GM19467 (cell line): Measurements from ENCODE around the gene RAB35.

ENCODE experiments used
- ATAC-seq: cut with Tn5 transposase; IDR thresholded peaks from one replicate; pipeline ENCODE4 v1.9.1; 2021; ENCODE audit warnings: mild to moderate bottlenecking, moderate library complexity; ENCODE audit not compliant: unreplicated experiment

Gene RAB35

GRCh38 chr12:120090206-120090605, 26.3 kb downstream of the RAB35 start:
- no peak for ATAC-seq

GRCh38 chr12:120089796-120090195, 26.8 kb downstream of the RAB35 start:
- no peak for ATAC-seq

DNA sequence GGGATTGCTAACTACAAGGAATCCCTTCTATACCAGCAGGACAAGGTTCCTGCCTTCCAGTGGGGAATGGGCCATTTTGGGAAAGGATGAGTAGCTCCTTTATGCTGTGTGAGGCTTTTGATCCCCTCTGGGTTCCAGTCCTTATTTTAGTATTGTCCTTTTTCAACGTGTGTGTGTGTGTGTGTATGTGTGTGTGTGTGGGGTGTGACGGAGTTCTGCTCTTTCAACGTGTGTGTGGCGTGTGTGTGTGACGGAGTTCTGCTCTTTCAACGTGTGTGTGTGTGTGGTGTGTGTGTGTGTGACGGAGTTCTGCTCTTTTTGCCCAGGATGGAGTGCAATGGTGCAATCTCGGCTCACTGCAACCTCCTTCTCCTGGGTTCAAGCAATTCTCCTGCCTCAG, 27.4 kb downstream of the RAB35 start:
- no peak for ATAC-seq

GRCh38 chr12:120086801-120087621, 29.5 kb downstream of the RAB35 start:
- peak; percentile 96 for ATAC-seq

GRCh38 chr12:120085920-120086645, 30.5 kb downstream of the RAB35 start:
- no peak for ATAC-seq

DNA sequence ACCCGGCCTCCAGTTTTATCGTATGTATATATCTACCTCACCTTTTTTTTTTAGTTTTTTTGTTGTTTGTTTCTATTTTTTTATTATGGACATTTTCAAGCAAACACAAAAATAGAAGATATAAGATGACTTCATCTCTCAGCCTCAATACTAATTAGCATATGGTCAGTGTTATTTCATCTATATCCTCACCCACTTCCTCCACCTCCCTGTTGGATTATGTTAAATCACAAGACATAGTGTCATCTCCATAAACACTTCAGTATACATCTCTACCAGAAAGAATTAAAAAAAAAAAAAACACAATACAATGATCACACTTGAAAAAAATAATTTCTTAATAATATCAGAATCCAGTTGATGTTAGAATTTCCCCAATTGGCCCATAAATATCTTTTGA, 34.9 kb downstream of the RAB35 start:
- no peak for ATAC-seq

GRCh38 chr12:120079411-120080400, 36.8 kb downstream of the RAB35 start:
- no peak for ATAC-seq

GRCh38 chr12:120078868-120079267, 37.7 kb downstream of the RAB35 start:
- no peak for ATAC-seq

DNA sequence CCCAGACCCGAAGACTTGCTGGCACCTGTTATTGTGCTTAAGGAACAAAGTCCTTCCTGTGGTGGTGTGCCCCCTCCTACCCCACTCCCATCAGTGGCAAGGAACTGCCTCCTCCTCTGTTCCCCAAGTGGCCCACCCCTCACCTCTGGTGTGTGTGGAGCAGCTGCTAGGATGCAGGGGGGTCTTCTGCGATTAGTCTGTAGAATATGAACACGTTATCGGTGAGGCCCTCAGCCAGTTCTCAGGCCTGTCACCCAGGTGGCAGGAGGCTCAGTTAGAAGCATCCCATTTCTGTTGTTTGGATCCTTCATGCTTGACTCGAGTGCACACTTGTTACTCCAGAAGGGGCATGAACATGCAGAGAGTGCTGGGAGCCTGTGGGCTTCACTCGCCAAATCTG, 39.3 kb downstream of the RAB35 start:
- no peak for ATAC-seq

DNA sequence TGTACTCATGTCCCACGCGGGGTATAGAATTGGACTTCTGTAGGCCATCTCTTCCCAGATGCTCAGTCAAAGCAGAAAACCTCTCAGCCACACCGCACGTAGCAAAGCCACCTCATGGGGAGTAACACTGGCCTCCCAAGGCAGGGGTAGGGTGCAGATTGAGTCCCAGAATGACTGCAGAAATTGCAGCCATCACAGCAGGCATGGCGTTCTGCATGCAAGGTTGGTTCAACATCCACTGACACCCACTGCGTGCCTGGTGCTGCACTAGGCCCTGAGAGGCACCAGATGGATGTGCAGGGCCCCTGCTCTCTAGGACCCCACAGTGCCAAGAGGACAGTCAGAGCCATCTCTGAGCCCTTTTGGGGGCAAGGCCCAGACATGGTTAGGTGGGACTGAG, 39.9 kb downstream of the RAB35 start:
- ATAC-seq: no peak

GRCh38 chr12:120075034-120075616, 41.4 kb downstream of the RAB35 start:
- no peak for ATAC-seq

- ATAC-seq: no peak
These were observed 43.9 kb downstream of the RAB35 start for GRCh38 chr12:120072472-120073249.

- ATAC-seq: no peak
These were observed 45.0 kb downstream of the RAB35 start for GRCh38 chr12:120071493-120072020.

- no peak for ATAC-seq
These were observed 47.3 kb downstream of the RAB35 start for GRCh38 chr12:120069278-120069677.

DNA sequence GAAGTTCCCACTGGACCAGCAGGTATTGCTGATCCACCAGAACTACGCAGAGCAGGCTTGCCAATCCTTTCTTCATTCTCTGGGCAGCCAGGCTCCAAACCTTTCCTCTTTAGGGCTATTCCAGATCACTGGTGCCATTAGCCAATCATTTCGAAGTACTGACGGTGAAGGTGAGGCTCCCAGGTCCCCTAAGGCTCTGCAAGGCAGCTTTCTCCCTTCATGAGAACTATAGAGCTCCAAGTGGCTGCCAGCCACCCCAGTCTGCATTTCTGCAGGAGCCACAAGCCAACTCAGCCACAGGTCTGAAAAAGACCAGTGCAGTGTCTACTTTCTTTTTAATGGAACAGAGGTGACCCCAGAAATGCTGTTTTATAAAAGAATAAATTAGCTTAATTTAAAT, 48.7 kb downstream of the RAB35 start:
- no peak for ATAC-seq

DNA sequence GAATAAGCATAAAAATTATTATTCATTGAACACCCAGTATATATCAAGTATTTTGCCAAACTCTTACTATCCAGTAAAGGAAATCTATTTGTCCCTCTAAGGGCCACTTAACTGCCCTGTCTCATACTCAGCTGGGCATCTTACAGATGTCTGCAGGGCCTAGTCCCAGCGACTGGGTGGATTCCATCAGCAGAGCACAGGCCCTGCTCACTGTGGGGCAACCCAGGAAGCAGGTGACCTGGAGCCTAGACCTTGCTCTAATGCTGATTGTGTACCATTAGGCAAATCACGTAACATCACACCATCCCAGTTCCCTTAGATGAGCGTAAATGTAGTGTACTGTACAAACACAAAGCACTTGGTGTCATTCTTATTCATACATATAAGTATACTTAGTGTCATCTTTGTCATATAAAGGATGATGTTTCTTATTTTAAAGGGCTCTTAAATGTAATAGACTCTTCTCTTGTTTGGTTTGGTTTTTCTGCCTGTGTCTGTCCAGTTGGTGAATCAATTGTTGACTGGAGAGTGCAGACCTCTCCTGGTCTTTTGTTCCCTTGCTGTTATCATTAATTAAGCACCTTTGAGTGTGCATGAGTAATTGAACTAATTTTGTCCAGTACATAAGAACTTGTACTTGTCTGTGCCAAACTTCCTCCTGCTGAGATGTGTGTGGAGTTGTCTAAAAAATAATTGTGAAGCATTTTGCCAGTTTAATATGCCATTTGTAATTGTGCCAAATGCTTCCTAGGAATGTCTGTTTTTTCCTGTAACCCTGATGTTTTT, 49.3 kb downstream of the RAB35 start:
- ATAC-seq: no peak

DNA sequence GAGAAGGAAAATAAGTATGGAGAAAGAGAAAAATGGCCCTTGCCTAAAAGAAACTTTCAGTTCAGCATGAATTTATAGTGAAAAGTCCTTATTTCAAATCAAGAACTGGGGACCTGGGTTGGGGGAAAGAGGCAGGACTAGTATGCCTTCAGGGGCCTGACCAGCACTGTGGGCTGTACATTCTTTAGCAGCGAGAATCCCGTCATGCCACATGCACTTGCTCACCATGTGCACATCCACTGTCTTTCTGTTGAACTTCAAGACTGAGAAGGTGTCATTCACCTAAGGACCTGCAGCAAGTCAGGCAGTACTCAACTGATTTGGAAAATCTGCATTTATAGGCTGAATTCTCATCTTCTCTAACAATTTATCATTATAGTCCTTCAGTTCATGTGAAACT, 50.2 kb downstream of the RAB35 start:
- no peak for ATAC-seq

DNA sequence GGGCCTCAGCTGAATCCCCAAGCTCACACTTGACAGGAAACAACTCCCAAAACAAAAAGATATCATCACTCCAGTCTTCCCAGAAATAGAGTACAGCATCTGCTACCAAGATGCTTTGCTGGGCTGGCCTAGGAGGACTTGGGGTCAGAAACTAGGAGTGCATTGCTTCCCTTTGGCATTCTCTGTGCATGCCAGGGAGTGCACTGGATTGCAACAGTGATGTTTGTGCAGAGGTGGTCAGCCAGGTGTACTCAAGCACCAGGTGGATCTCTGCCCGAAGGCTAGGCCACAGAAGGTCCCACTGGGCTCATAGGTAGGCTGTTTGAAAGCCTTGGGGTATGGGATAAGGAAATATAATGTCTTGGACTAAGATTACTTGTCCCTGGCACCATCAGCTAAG, 51.1 kb downstream of the RAB35 start:
- no peak for ATAC-seq
